HG03520 (cell line): ENCODE measurements around the gene ZDHHC4.

Experiments
- ATAC-seq: cut with Tn5 transposase; IDR thresholded peaks from one replicate; pipeline ENCODE4 v1.9.1; 2021; ENCODE audit warnings: mild to moderate bottlenecking, moderate library complexity; ENCODE audit not compliant: unreplicated experiment

ZDHHC4 gene

GRCh38 chr7:6577369-6578113 is at the start of gene ZDHHC4:
Gene ZDHHC4, plus strand, starts transcription at chr7:6577454. Its CDS starts 3,108 bp downstream, at chr7:6580562.
- ATAC-seq = peak; percentile 98

GRCh38 chr7:6528401-6529130 is 48.7 kb upstream of the ZDHHC4 start:
- no peak for ATAC-seq

- no peak for ATAC-seq
Observed at GRCh38 chr7:6529643-6530042, 47.6 kb upstream of the ZDHHC4 start.

DNA sequence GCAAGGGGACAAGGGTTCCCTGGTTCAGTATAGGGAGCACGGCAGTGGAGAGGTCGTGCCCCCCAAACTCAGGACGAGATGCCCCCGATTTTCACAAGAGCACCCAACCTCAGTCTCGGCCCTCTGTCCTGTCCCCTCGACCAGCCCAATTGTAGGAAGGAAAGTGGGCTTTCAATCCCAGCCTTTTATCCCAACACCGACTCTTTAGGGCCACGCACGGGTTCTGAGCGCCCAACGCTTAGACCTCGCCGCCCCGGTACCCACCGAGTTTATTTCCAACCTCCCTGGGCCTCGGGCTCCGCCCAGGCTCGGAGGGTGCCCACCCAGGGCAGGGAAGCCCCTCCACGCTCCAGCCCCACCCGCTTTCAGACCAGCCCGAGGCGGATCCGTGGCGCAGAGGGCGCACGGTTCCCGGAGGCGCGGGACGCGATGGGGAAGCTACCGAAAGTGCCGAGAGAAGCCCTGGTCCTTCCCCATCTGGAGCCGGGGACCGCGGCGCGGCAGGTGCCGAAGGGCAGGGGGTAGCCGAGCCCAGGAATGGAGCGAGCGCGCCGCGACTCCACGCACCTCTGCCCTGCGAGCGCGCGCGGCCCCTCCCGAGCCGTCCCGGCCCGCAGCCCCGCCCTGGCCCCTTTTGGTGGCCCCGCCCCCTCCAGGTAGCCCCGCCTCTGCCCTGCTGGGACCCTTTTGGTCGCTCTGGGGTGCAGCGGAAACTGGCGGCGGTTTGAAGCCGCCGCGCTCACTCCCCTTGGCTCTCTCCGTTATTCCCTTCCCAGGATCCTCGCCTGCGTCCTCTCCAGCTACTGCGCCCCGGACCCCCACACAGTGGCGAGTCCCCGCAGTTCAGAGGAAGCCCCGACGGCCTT is 46.4 kb upstream of the ZDHHC4 start:
- ATAC-seq = peak; percentile 37

DNA sequence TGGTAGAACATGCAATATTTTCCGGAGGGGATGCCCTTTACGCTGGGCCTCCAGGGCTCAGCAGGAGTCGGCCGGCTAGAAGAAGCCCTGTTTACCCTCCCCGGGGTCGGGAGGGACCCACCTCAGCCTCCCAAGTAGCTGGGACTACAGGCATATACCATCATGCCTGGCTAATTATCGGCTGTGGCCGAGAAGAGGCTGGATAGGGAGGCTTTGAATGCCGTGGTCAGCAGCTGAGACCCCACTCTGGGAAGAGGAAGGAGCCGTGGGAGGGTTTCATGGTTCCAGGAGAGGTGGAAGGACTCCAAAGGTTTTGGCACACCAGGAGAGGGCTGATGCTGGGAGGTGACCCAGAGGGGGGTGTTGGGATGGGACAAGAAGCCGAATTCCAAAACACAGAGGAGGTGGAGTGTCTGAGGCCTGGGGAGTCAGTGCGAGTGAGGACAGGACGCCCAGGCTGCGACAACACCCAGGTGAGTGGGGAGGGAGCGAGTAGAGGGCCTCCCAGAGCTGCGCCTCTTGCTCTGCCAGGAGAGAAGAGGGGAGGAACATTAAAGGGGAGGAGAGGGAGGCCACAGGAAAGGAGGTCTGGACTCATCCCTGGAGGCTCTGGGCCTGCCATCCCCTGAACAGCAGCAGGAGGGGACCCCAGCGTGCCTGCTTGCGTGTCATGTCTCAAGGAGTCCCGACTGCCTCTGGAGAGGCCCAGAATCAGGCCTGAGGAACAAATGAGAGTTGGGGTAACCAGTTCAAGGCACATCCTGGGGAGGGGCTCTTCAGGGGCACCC is 45.6 kb upstream of the ZDHHC4 start:
- ATAC-seq = no peak

DNA sequence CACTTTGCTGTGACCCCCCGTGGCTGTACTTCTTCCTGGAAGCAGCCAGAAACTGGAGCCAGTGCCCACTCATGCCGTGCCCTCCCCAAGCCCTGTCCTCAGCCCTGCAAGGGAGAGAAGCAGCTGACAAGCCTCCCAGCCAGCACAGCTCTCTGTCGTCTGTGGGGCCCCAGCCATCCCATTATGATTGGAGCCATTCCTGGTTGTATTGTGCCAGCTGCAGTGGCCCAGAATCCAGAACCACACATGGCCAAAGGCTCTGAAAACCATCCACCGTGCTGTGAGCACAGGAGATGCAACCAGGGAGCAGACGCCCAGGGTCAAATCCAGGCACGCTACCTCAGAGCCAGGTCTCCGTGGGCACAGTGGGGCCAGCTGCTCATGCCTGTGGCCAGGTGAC is 44.7 kb upstream of the ZDHHC4 start:
- no peak for ATAC-seq

GRCh38 chr7:6533893-6534495 is 43.3 kb upstream of the ZDHHC4 start:
- no peak for ATAC-seq

- no peak for ATAC-seq
Observed at GRCh38 chr7:6536262-6537260, 40.7 kb upstream of the ZDHHC4 start.

GRCh38 chr7:6542368-6542767 is 34.9 kb upstream of the ZDHHC4 start:
- ATAC-seq = no peak

DNA sequence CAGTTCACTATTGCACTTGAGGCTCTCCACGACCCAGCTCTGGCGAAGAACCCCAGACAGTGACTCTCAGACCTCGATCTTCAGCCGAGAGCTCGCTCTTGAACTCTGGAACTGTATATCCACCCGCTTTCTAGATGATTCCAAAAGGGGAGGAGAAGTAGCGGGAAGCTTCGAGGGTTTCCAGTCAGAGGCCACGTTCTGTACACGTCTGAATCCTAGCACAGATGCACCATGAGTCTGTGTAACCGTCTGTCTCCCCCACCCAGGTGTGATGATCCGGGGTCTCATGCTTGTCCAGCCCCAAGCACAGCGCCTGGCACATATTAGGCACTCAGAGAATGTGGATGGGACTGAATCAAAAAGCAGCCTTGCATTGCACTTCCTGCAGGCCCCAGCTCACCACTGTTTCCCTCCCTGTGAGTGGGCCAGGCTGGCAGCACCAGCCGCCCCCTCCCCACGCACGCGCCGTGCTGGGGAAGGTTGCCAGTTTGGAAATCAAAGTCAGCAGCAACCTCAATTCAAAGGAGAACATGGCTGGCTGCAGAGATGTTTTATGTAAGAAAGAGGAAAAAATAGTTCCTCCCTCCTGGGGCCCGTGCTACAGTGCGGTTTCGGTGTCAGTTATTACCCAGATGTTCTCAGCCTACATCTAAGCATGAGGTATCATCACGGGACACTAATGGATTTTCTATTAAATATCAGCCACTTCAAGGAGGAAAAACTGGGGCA is 31.7 kb upstream of the ZDHHC4 start:
- no peak for ATAC-seq

DNA sequence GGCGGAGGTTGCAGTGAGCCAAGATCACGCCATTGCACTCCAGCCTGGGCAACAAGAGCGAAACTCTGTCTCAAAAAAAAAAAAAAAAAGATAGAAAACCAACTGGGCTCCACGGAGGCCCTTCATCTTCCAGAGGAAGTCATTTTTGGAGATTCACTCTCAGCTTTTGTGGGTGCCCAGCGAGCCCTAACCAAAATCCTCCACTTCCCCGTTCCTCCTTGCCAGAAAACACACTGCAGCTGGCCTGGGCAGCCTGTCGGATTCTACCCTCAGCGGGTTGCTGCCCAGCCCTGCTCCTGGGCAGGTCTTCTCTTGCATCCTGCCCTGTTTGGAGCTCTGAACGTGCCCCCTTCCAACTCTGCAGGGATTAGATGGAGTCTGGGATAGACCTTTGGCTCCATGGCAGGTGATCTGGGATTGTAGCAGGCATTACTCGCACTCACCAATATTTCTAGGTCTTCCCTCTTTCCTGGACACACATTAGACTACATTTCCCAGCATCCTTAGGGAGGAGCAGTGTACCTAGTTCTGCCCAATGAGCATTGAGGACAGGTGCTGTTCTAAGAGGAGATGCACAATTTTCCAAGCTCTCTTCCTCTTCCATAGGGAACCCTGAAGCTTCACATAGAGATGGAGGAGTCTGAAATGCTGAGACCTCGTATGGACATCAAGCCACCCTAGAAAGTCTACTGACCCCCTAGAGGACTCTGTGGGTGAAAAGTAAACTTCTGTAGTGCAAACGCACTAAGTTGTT is 30.6 kb upstream of the ZDHHC4 start:
- no peak for ATAC-seq

DNA sequence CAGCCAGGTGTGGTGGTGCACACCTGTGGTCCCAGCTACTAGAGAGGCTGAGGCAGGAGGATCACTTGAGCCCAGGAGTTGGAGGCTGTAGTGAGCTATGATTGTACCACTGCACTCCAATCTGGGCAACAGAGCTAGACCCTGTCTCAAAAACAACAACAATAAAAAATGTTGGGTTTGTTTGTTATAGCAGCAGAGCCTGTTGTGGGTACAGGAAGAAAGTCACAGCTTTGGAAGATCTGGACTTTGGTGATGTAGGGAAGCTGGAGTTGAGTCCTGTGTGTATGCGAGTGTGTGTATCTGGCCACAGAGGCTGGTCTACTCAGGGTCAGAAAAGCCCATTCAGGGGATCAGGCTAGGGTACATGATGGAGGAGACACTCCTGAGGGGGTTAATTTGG is 29.9 kb upstream of the ZDHHC4 start:
- no peak for ATAC-seq

DNA sequence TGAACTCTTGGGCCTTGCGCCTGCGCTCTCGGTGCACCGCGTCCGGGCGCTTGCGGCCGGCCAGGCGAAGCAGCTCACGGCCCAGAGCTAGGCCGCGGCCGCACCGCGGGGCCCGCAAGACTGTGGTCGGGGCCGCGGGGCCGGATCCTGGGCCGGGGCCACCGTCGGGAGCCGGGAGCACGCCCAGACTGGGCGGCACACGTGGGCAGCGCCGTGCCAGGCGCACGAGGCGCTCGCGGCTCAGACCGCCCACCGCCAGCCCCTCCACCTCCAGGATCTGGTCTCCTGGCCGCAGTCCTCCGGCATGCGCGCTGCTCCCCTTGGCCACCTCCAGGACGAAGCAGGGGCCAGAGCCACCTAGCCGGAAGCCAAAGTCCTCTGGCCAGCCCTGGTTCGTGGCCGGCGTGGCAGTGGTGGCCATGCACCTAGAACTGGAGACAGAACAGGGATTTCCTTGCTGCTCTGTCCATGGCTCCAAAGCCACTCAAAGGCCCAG is 26.2 kb upstream of the ZDHHC4 start, which contains the start of gene GRID2IP:
TSS of gene GRID2IP (minus strand) at position 446 of the 496 bp plus-strand sequence. CDS start at position 421, 25 bp downstream.
- ATAC-seq = no peak

GRCh38 chr7:6553448-6554044 is 23.7 kb upstream of the ZDHHC4 start:
- no peak for ATAC-seq

- ATAC-seq = no peak
Observed at GRCh38 chr7:6554848-6555247, 22.4 kb upstream of the ZDHHC4 start.

DNA sequence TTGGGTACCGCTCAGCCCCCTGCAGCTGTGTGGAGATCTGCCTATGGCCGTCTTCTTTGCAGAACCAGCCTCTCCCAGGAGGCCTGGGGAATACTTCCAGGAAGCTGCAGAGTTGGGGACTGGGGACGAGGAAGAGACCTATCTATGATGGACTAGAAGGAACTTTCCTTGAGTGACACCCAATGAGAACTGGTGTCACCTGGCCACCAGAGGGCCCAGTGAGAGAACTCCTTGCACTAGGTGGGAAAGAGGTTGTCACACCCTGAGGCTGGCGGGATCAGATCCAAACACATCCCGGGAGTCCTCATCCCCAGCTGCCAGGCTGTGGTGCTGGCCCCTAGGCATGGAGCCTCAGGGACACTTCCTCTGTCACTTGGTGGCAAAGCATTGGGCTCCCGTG is 21.1 kb upstream of the ZDHHC4 start:
- no peak for ATAC-seq

GRCh38 chr7:6558837-6559236 is 18.4 kb upstream of the ZDHHC4 start:
- no peak for ATAC-seq
